ENCODE data around the gene KCTD6.
"Not testable (repeated sequence)": the region's sequence is repeated elsewhere in the genome, so short reads cannot be mapped to it uniquely, and the experiment has no call there.

KCTD6 gene

GRCh38 chr3:58527440-58527839, 35.5 kb downstream of the KCTD6 start:
- DNase-seq, result not testable (repeated sequence)

GRCh38 chr3:58528629-58529028, 36.7 kb downstream of the KCTD6 start:
- DNase-seq, result no peak

GRCh38 chr3:58529516-58530353, 37.8 kb downstream of the KCTD6 start:
- DNase-seq, result no peak

GRCh38 chr3:58530354-58530865, 38.5 kb downstream of the KCTD6 start:
- DNase-seq, result no peak

- DNase-seq, result no peak
Observed at GRCh38 chr3:58531555-58531954, 39.7 kb downstream of the KCTD6 start.

GRCh38 chr3:58531956-58532355, 40.1 kb downstream of the KCTD6 start:
- DNase-seq, result no peak

- peak; percentile 82 for DNase-seq
Observed at GRCh38 chr3:58532794-58533220, 40.9 kb downstream of the KCTD6 start.

- no peak for DNase-seq
Observed at GRCh38 chr3:58534592-58535494, 42.9 kb downstream of the KCTD6 start.

GRCh38 chr3:58535531-58536500, 43.9 kb downstream of the KCTD6 start:
- DNase-seq, result no peak

- no peak for DNase-seq
Observed at GRCh38 chr3:58536501-58537411, 44.9 kb downstream of the KCTD6 start, which contains the start of gene ACOX2. Gene ACOX2, minus strand, starts transcription at chr3:58537190. Its CDS starts 2,084 bp downstream, at chr3:58535106.

GRCh38 chr3:58537412-58538301, 45.8 kb downstream of the KCTD6 start:
- DNase-seq, result no peak

- DNase-seq, result no peak
Observed at GRCh38 chr3:58539626-58540025, 47.7 kb downstream of the KCTD6 start.

GRCh38 chr3:58540176-58540858, 48.4 kb downstream of the KCTD6 start:
- DNase-seq, result no peak

GRCh38 chr3:58544541-58544940, 52.6 kb downstream of the KCTD6 start:
- no peak for DNase-seq

GRCh38 chr3:58551636-58552180, 59.8 kb downstream of the KCTD6 start:
- DNase-seq, result no peak

Data from CD4-positive, alpha-beta T cell treated with Interleukin-6 for 4 hours (primary cell).